ENCODE data around the gene MBOAT2.

DNA sequence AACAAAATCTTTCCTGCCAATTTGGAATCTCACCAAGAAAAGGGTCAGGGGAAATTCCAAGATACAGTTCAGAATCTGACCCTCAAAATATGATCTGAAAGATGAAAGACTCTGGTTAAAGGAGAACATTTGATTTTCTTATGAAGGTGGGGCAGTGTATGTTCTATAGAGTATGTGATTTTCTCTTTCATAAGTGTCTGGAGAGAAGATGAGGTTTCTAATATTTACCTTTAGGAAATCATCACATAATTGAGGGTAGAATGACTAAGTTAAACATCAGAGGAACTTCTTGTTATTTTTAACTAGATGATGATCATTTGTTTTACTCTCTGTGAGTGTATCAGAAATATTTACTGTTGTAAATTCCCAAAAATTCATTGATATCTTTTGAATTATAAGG lies 27.8 kb upstream of the MBOAT2 start:
- no peak for TF ChIP-seq EZH2 (IDR thresholded peaks at IDR 0.05; ENCODE audit: borderline replicate concordance, low read depth, low read length, severe bottlenecking)
- TF ChIP-seq, protein P1, sequence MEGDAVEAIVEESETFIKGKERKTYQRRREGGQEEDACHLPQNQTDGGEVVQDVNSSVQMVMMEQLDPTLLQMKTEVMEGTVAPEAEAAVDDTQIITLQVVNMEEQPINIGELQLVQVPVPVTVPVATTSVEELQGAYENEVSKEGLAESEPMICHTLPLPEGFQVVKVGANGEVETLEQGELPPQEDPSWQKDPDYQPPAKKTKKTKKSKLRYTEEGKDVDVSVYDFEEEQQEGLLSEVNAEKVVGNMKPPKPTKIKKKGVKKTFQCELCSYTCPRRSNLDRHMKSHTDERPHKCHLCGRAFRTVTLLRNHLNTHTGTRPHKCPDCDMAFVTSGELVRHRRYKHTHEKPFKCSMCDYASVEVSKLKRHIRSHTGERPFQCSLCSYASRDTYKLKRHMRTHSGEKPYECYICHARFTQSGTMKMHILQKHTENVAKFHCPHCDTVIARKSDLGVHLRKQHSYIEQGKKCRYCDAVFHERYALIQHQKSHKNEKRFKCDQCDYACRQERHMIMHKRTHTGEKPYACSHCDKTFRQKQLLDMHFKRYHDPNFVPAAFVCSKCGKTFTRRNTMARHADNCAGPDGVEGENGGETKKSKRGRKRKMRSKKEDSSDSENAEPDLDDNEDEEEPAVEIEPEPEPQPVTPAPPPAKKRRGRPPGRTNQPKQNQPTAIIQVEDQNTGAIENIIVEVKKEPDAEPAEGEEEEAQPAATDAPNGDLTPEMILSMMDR (IDR thresholded peaks at IDR 0.05; ENCODE audit: borderline replicate concordance, extremely low read depth, low read length, poor library complexity, severe bottlenecking), result no peak
